ENCODE data around the gene ZAR1. TPM values are rescaled to one million over a fixed set of nuclear protein-coding genes. Genes with fewer than 3 reads are reported as not detected.

The ZAR1 gene
- total and polyA plus RNA-seq, 8 donors = not detected

- Histone ChIP-seq H3K9me3 (no peaks in the 10 kb centered on the region), H3K4me1 (no peaks in the 10 kb centered on the region), H3K4me3 (no peak overlapping the region), H3K36me3 (no peaks in the 10 kb centered on the region), H3K27ac (no peak overlapping the region), H3K27me3 (no peaks in the 10 kb centered on the region)
- intact Hi-C loops (cut with DNase I) = no loop called here
- no peak for FAIRE-seq
- no peak for DNase-seq
- 59 to 66% methylated on average over 3 to 5 of the region's 5 CpGs for WGBS, 2 donors
- TF ChIP-seq CTCF (IDR thresholded peaks at IDR 0.05) = no peak
- no peak for ATAC-seq
Measured at GRCh38 chr4:48467891-48468290, 22.2 kb upstream of the ZAR1 start.

DNA sequence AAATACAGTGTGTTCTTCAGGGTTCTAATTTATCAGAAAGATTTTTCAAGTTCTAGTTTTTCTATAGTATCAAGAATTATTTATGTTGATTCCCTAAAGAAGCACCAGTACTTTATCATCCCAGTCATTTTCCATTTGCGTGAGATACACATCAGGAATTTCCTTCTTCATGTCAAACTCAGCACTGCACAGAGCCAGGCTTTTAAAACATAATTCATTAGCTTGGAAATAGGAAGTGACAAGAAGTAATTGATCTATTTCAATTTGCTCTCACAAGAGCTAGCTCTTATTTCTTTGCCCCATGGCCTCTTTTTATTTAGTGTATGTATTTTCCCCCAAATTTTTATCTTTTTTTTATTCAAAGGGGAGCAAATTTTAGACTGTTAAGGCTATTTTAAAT lies 19.9 kb upstream of the ZAR1 start:
- H3K4me3 ChIP-seq = no peak overlapping the region
- TF ChIP-seq CTCF (IDR thresholded peaks at IDR 0.05) = no peak
- intact Hi-C loops (cut with DNase I) = no loop called here
- H3K9me3 ChIP-seq = no peaks in the 10 kb centered on the region
- H3K36me3 ChIP-seq = no peaks in the 10 kb centered on the region
- DNase-seq = no peak
- ATAC-seq = no peak
- H3K27me3 ChIP-seq = no peaks in the 10 kb centered on the region
- no peak overlapping the region for H3K27ac ChIP-seq
- 53 to 55% methylated on average over 1 of the region's 1 CpG for WGBS, 2 donors
- no peak for FAIRE-seq
- no peaks in the 10 kb centered on the region for H3K4me1 ChIP-seq

DNA sequence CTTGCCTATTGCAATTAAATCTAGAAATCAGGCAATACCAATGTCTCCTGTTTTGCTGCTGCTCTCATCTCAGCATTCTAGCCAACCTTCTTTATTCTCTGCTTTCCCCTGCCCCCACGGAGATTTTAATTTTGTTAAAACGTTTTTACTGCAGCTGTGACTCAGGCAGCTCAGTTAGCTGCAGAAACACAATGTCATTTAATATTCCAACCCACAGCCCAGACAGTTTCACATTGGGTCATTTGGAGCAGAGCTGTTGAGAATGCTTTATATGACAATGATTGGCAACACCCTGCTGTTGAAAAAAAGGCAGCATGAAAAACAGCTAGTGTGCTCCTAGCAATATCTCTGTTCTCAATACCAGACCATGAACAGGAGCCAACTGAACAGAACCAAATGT lies 19.5 kb upstream of the ZAR1 start:
- intact Hi-C loops (cut with DNase I) = no loop called here
- TF ChIP-seq CTCF (IDR thresholded peaks at IDR 0.05) = no peak
- no peak for DNase-seq
- H3K9me3 ChIP-seq = no peaks in the 10 kb centered on the region
- H3K27me3 ChIP-seq = no peaks in the 10 kb centered on the region
- no peaks in the 10 kb centered on the region for H3K36me3 ChIP-seq
- no peak overlapping the region for H3K27ac ChIP-seq
- 17 to 29% methylated on average over 2 of the region's 2 CpGs for WGBS, 2 donors
- H3K4me1 ChIP-seq = no peaks in the 10 kb centered on the region
- FAIRE-seq = no peak
- no peak for ATAC-seq
- no peak overlapping the region for H3K4me3 ChIP-seq

GRCh38 chr4:48472794-48473193 lies 17.3 kb upstream of the ZAR1 start:
- Histone ChIP-seq H3K4me1 (no peaks in the 10 kb centered on the region), H3K4me3 (no peak overlapping the region), H3K36me3 (no peaks in the 10 kb centered on the region), H3K27ac (no peak overlapping the region), H3K9me3 (no peaks in the 10 kb centered on the region), H3K27me3 (no peaks in the 10 kb centered on the region)
- intact Hi-C loops (cut with DNase I) = no loop called here
- 84 to 90% methylated on average over 1 of the region's 1 CpG for WGBS, 2 donors
- no peak for ATAC-seq
- no peak for DNase-seq
- FAIRE-seq = no peak
- no peak for TF ChIP-seq CTCF (IDR thresholded peaks at IDR 0.05)

GRCh38 chr4:48475770-48476169 lies 14.3 kb upstream of the ZAR1 start:
- no peak overlapping the region for H3K4me3 ChIP-seq

More at GRCh38 chr4:48475770-48476169, 14.3 kb upstream of the ZAR1 start:
- no peak for TF ChIP-seq CTCF (IDR thresholded peaks at IDR 0.05)
- H3K9me3 ChIP-seq = no peaks in the 10 kb centered on the region
- DNase-seq (no peak), ATAC-seq (no peak), FAIRE-seq (no peak)
- H3K27ac ChIP-seq = no peak overlapping the region
- no peaks in the 10 kb centered on the region for H3K36me3 ChIP-seq
- H3K4me1 ChIP-seq = no peaks in the 10 kb centered on the region
- H3K27me3 ChIP-seq = no peaks in the 10 kb centered on the region
- WGBS, 2 donors = 79 to 80% methylated on average over 6 of the region's 6 CpGs
- intact Hi-C loops (cut with DNase I) = no loop called here
